HEK293 (cell line): ENCODE measurements around the gene PPP2R2B.

Source experiments
- CTCF ChIA-PET: fragments of 350-600 bp; formaldehyde crosslinking; extraction: SDS; loops from one replicate; lab custom pipeline; 2021; ENCODE audit warnings: antibody characterized with exemption; lab: Yijun Ruan, JAX
- POLR2A ChIA-PET: fragments of 300-600 bp; formaldehyde crosslinking; extraction: SDS; loops from one replicate; lab custom pipeline; 2020; ENCODE audit warnings: antibody characterized with exemption, inconsistent platforms; lab: Yijun Ruan, JAX
- H3K27ac ChIP-seq: fragments of 200-500 bp; sonication (Bioruptor generic); 2 replicates; pipeline ENCODE4 v1.5.1; 2014; ENCODE audit warnings: low read depth, low read length, control low read depth, inconsistent platforms; ENCODE audit errors: extremely low read depth
- H3K36me3 ChIP-seq, 2 experiments: fragments of 200-500 bp in 1 of 2; sonication (Bioruptor generic) in 1 of 2; 1 replicate in 1 of 2; 2 replicates in 1 of 2; pipeline ENCODE4 v1.5.1; 2014 to 2017; ENCODE audit warnings: inconsistent platforms in 2 of 2, low read length in 2 of 2; ENCODE audit not compliant: control insufficient read depth in 2 of 2, insufficient read depth in 1 of 2
- H3K4me1 ChIP-seq: fragments of 200-500 bp; sonication (Bioruptor generic); 2 replicates; pipeline ENCODE4 v1.5.1; 2014; ENCODE audit warnings: mild to moderate bottlenecking, low read length, inconsistent platforms; ENCODE audit not compliant: control insufficient read depth, insufficient read depth
- H3K4me3 ChIP-seq: 2 replicates; pipeline ENCODE4 v1.5.1; 2011; ENCODE audit warnings: low read depth, mild to moderate bottlenecking, control low read depth, low read length, moderate library complexity
- H3K9me3 ChIP-seq: fragments of 200-500 bp; sonication (Bioruptor generic); 2 replicates; pipeline ENCODE4 v1.5.1; 2014; ENCODE audit warnings: low read depth, low read length, inconsistent platforms; ENCODE audit not compliant: control insufficient read depth, insufficient read depth
- GLIS1 ChIP-seq: fragments of 450-650 bp; formaldehyde crosslinking; IDR thresholded peaks from 2 replicates; pipeline ENCODE4 v1.5.1; 2016; ENCODE audit warnings: missing biosample characterization, missing genetic modification characterization
- GLIS2 ChIP-seq: fragments of 450-650 bp; formaldehyde crosslinking; IDR thresholded peaks from 2 replicates; pipeline ENCODE4 v1.5.1; 2016; ENCODE audit warnings: missing biosample characterization, missing genetic modification characterization
- HOXD13 ChIP-seq: sonication (generic); formaldehyde crosslinking; IDR thresholded peaks from 2 replicates; pipeline ENCODE4 v1.8.0; 2022; ENCODE audit warnings: missing genetic modification reagents, borderline replicate concordance
- KLF10 ChIP-seq: fragments of 450-650 bp; IDR thresholded peaks from 2 replicates; pipeline ENCODE4 v1.5.1; 2018; ENCODE audit warnings: missing biosample characterization, mild to moderate bottlenecking, missing genetic modification characterization
- KLF16 ChIP-seq: fragments of 450-650 bp; formaldehyde crosslinking; IDR thresholded peaks from 2 replicates; pipeline ENCODE4 v1.5.1; 2017; ENCODE audit warnings: missing biosample characterization, missing genetic modification characterization
- KLF9 ChIP-seq: fragments of 450-650 bp; formaldehyde crosslinking; IDR thresholded peaks from 2 replicates; pipeline ENCODE4 v1.5.1; 2016; ENCODE audit warnings: missing biosample characterization, missing genetic modification characterization, low read depth
- SP3 ChIP-seq: fragments of 450-650 bp; formaldehyde crosslinking; IDR thresholded peaks from 2 replicates; pipeline ENCODE4 v1.5.1; 2016; ENCODE audit warnings: missing biosample characterization, missing genetic modification characterization
- ZNF174 ChIP-seq: fragments of 450-650 bp; formaldehyde crosslinking; IDR thresholded peaks from 2 replicates; pipeline ENCODE4 v1.5.0; 2017; ENCODE audit warnings: missing biosample characterization, mild to moderate bottlenecking, missing genetic modification characterization
- ZNF239 ChIP-seq: fragments of 450-650 bp; formaldehyde crosslinking; IDR thresholded peaks from 2 replicates; pipeline ENCODE4 v1.5.1; 2016; ENCODE audit warnings: missing biosample characterization, missing genetic modification characterization
- ZNF274 ChIP-seq, 2 experiments: fragments of 200-500 bp in 1 of 2; fragments of 450-650 bp in 1 of 2; sonication (Bioruptor generic) in 1 of 2; formaldehyde crosslinking in 1 of 2; IDR thresholded peaks; 2 replicates each; pipeline versions ENCODE4 v1.5.1 to v1.6.1; 2014 to 2016; ENCODE audit warnings: borderline replicate concordance in 1 of 2, inconsistent platforms in 1 of 2, low read length in 1 of 2, missing biosample characterization in 1 of 2, missing genetic modification characterization in 1 of 2
- ZNF394 ChIP-seq: fragments of 450-650 bp; formaldehyde crosslinking; IDR thresholded peaks from 2 replicates; pipeline ENCODE4 v1.5.1; 2016; ENCODE audit warnings: missing biosample characterization, missing genetic modification characterization, mild to moderate bottlenecking, moderate library complexity, borderline replicate concordance
- ZNF544 ChIP-seq: fragments of 450-650 bp; formaldehyde crosslinking; IDR thresholded peaks from 2 replicates; pipeline ENCODE4 v1.5.0; 2017; ENCODE audit warnings: missing biosample characterization, missing genetic modification characterization
- ZNF654 ChIP-seq: fragments of 450-650 bp; formaldehyde crosslinking; IDR thresholded peaks from 2 replicates; pipeline ENCODE4 v1.5.1; 2016; ENCODE audit warnings: low read depth, missing biosample characterization, missing genetic modification characterization
- ZNF747 ChIP-seq: fragments of 450-650 bp; formaldehyde crosslinking; IDR thresholded peaks from 2 replicates; pipeline ENCODE4 v1.5.1; 2016; ENCODE audit warnings: missing biosample characterization, missing genetic modification characterization
- ZNF768 ChIP-seq: fragments of 450-650 bp; formaldehyde crosslinking; IDR thresholded peaks from 2 replicates; pipeline ENCODE4 v1.5.1; 2018; ENCODE audit warnings: missing biosample characterization, mild to moderate bottlenecking, missing genetic modification characterization
- TF ChIP-seq, protein P1 (sequence below): fragments of 450-650 bp; formaldehyde crosslinking; IDR thresholded peaks from 2 replicates; pipeline ENCODE4 v1.5.1; 2016; ENCODE audit warnings: missing biosample characterization, missing genetic modification characterization
- TF ChIP-seq, protein P2 (sequence below): fragments of 450-650 bp; formaldehyde crosslinking; IDR thresholded peaks from 2 replicates; pipeline ENCODE4 v1.5.1; 2016; ENCODE audit warnings: missing biosample characterization, missing genetic modification characterization

PPP2R2B gene

DNA sequence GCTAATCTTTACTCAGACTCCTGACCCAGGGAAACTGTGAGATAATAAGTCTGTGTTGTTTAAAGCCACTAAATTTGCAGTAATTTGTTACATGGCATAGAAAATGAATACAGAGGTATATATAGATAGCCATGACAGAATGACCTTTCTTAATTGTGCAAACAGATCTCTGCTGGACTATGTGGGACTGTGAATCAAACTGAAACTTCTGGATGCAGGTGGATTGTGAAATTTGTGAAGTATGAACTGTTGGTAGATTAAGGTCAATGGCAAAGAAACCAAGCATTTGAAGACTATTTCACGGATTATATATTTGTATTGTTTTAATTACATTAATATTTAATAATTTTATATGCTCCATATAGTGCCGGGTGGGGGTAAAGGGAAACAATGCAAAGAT, 310.4 kb downstream of the PPP2R2B start (continued):
- TF ChIP-seq ZNF544 = no peak

DNA sequence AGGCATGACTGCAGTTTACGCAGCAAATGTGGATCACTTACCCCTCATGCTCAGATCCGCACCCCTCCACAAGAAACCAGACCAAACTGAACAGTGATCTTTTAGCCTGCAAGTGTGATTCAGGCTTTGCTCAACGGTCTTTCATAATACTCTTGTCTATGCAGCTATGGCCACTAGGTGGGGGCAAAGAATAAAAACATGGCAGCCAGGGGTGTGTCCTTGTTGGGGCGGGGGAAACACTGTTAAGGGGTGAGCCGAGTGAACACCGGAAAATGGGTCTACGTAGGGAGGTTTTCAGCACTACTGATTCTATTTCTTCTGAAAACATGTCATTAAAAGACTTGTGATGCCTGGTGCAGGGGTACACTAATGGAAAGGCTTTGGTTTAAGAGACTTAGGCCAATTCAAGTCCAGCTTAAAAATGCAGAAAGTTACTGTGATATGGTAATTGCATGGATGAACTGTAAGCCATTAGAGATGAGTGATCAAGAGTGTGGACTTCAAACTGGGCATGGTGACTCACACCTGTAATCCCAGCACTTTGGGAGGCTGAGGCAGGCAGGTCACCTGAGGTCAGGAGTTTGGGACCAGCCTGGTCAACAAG, 312.7 kb downstream of the PPP2R2B start:
- Histone ChIP-seq H3K4me1 (no peaks in the 10 kb centered on the region), H3K4me3 (no peak overlapping the region), H3K27ac (no peak overlapping the region), H3K36me3 (no peaks in the 10 kb centered on the region), H3K9me3 (no peaks in the 10 kb centered on the region)
- TF ChIP-seq SP3 (tag by site-specific recombination) = peak; percentile 20; the same call in 1 of the 2 replicates
- 0 out of 2 replicates have a peak, but pooled peaks have one; percentile 65 for TF ChIP-seq KLF16 (tag by site-specific recombination)
- TF ChIP-seq, protein P1, sequence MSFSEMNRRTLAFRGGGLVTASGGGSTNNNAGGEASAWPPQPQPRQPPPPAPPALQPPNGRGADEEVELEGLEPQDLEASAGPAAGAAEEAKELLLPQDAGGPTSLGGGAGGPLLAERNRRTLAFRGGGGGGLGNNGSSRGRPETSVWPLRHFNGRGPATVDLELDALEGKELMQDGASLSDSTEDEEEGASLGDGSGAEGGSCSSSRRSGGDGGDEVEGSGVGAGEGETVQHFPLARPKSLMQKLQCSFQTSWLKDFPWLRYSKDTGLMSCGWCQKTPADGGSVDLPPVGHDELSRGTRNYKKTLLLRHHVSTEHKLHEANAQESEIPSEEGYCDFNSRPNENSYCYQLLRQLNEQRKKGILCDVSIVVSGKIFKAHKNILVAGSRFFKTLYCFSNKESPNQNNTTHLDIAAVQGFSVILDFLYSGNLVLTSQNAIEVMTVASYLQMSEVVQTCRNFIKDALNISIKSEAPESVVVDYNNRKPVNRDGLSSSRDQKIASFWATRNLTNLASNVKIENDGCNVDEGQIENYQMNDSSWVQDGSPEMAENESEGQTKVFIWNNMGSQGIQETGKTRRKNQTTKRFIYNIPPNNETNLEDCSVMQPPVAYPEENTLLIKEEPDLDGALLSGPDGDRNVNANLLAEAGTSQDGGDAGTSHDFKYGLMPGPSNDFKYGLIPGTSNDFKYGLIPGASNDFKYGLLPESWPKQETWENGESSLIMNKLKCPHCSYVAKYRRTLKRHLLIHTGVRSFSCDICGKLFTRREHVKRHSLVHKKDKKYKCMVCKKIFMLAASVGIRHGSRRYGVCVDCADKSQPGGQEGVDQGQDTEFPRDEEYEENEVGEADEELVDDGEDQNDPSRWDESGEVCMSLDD (tag by site-specific recombination) = peak; percentile 35; the same call in 1 of the 2 replicates
- no peak for TF ChIP-seq GLIS1 (tag by site-specific recombination)
- TF ChIP-seq KLF9 (tag by site-specific recombination) = peak; percentile 73
- TF ChIP-seq, protein P2, sequence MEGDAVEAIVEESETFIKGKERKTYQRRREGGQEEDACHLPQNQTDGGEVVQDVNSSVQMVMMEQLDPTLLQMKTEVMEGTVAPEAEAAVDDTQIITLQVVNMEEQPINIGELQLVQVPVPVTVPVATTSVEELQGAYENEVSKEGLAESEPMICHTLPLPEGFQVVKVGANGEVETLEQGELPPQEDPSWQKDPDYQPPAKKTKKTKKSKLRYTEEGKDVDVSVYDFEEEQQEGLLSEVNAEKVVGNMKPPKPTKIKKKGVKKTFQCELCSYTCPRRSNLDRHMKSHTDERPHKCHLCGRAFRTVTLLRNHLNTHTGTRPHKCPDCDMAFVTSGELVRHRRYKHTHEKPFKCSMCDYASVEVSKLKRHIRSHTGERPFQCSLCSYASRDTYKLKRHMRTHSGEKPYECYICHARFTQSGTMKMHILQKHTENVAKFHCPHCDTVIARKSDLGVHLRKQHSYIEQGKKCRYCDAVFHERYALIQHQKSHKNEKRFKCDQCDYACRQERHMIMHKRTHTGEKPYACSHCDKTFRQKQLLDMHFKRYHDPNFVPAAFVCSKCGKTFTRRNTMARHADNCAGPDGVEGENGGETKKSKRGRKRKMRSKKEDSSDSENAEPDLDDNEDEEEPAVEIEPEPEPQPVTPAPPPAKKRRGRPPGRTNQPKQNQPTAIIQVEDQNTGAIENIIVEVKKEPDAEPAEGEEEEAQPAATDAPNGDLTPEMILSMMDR (tag by site-specific recombination) = peak; percentile 46; the same call in 1 of the 2 replicates
- no peak for TF ChIP-seq HOXD13 (CRISPR knock-in tag)
- TF ChIP-seq KLF10 = peak; percentile 90
- TF ChIP-seq ZNF654 (tag by site-specific recombination) = peak; percentile 65; the same call in 1 of the 2 replicates
- TF ChIP-seq ZNF747 (tag by site-specific recombination) = no peak
- POLR2A ChIA-PET = interaction anchor here (0.6 kb wide), 1 partner anchor 18 kb away, joined by 6 read pairs; no protein-coding TSS in a partner anchor
- CTCF ChIA-PET = interaction anchor here (0.6 to 2.1 kb wide), 16 partner anchors 16 to 623 kb away, joined by 3 to 15 read pairs (median 4); partner anchors contain the start of gene PPP2R2B

DNA sequence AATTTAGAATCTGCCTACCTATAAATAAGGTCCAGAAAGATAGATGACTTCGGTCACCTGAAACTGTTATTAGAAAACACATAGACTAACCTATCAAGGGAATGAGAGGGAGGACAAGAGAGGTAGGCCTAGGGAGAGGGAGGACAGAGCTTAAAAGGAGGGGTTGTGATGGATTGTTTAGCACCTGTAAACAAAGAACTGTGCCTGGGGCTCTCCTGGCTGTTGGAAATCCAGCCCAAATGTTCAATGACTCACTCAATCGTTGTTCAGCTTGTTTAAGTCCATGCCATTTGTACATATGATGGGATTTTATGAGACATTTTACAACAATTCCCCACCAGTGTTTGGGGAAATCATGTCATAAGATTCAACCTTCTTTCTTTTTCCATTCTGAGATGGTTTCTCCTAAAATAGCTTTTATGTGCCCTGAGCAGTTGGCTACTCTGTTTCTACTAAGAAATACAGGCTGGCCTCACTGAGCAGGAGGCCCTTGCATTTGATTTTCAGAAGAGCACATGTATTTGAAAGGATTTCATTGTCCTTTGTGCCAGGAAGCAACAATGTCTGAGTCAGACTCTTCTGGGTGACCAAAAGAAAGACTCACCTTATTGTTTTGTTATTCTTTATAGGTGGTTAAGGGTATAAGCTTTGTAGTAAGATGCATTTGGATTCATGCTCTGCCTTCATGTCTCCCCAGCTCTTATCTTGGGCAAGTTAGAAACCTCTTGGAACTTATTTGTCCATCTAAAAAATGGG, 314.4 kb downstream of the PPP2R2B start:
- Histone ChIP-seq H3K9me3 (no peaks in the 10 kb centered on the region), H3K27ac (no peak overlapping the region), H3K36me3 (no peaks in the 10 kb centered on the region), H3K4me3 (no peak overlapping the region), H3K4me1 (no peaks in the 10 kb centered on the region)
- ChIA-PET CTCF (interaction anchor here (0.6 to 1.8 kb wide), 5 partner anchors 17 to 401 kb away, joined by 3 to 10 read pairs (median 4); no protein-coding TSS in a partner anchor), POLR2A (no interaction called here)
- TF ChIP-seq ZNF394 (tag by site-specific recombination) (no peak), ZNF239 (no peak), ZNF654 (tag by site-specific recombination) (no peak), GLIS1 (tag by site-specific recombination) (no peak), ZNF174 (tag by site-specific recombination) (no peak), ZNF768 (no peak), ZNF544 (no peak), ZNF274 (IDR thresholded peaks at IDR 0.05; ENCODE audit: low read length) (no peak), ZNF274 (tag by site-specific recombination; IDR thresholded peaks at IDR 0.05; ENCODE audit: borderline replicate concordance) (no peak), GLIS2 (tag by site-specific recombination) (no peak)
